IPS-18a (cell line): ENCODE measurements around the gene TDRD10.

ENCODE experiments used
- H3K27ac ChIP-seq: one replicate; pipeline ENCODE4 v1.5.1; 2013; ENCODE audit warnings: low read length
- H3K27me3 ChIP-seq: one replicate; pipeline ENCODE4 v1.6.1; 2013; ENCODE audit warnings: mild to moderate bottlenecking, low read length; ENCODE audit not compliant: control insufficient read depth, insufficient read depth
- H3K36me3 ChIP-seq: one replicate; pipeline ENCODE4 v1.6.1; 2013; ENCODE audit warnings: low read depth, low read length; ENCODE audit not compliant: control insufficient read depth
- H3K4me1 ChIP-seq: one replicate; pipeline ENCODE4 v1.6.1; 2013; ENCODE audit warnings: low read depth, low read length; ENCODE audit not compliant: control insufficient read depth
- H3K4me3 ChIP-seq: one replicate; pipeline ENCODE4 v1.5.1; 2013; ENCODE audit warnings: low read length
- H3K9ac ChIP-seq: one replicate; pipeline ENCODE4 v1.6.1; 2013; ENCODE audit warnings: mild to moderate bottlenecking, low read length, moderate library complexity
- H3K9me3 ChIP-seq: one replicate; pipeline ENCODE4 v1.6.1; 2013; ENCODE audit warnings: low read depth, low read length; ENCODE audit not compliant: control insufficient read depth

TDRD10 gene

DNA sequence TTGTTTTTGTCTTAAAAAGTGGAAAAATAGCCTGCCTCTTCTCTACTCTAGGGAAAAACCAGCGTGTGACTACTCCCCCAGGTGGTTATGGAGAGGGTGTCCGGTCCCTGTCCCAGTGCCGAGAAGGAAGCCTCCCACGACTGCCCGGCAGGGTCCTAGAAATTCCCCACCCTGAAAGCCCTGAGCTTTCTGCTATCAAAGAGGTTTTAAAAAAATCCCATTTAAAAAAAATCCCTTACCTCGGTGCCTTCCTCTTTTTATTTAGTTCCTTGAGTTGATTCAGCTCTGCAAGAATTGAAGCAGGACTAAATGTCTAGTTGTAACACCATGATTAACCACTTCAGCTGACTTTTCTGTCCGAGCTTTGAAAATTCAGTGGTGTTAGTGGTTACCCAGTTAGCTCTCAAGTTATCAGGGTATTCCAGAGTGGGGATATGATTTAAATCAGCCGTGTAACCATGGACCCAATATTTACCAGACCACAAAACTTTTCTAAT, 35.0 kb upstream of the TDRD10 start:
- no peaks in the 10 kb centered on the region for H3K9me3 ChIP-seq
- no peaks in the 10 kb centered on the region for H3K36me3 ChIP-seq
- no peak overlapping the region for H3K27ac ChIP-seq
- peaks cover 9% of the 10 kb centered on the region for H3K4me1 ChIP-seq
- no peak overlapping the region for H3K9ac ChIP-seq
- no peaks in the 10 kb centered on the region for H3K27me3 ChIP-seq
- no peak overlapping the region for H3K4me3 ChIP-seq

DNA sequence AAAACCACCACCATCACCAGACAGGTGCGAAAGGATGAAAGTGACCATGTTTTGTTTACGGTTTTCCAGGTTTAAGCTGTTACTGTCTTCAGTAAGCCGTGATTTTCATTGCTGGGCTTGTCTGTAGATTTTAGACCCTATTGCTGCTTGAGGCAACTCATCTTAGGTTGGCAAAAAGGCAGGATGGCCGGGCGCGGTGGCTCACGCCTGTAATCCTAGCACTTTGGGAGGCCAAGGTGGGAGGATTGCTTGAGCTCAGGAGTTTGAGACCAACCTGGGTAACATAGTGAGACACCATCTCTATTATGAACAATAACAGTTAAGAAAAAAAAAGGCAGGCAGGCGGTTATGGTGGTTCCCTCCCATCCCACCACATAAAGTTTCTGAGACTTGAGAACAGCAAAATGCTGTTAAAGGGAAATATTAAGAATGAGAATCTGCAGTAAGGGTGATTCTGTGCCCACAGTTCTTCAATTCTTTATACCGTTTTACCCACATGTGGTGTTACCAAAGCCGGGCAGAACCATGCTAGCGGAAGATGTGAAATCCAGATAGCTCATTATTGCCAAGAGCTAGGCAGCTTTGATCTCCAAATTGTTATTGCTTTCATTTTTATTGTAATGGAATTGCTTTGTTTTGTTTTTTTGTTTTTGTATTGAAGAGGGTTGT, 34.5 kb upstream of the TDRD10 start:
- H3K36me3 ChIP-seq = no peaks in the 10 kb centered on the region
- H3K4me1 ChIP-seq = peaks cover 9% of the 10 kb centered on the region
- H3K9ac ChIP-seq = no peak overlapping the region
- H3K27me3 ChIP-seq = no peaks in the 10 kb centered on the region
- H3K9me3 ChIP-seq = no peaks in the 10 kb centered on the region
- no peak overlapping the region for H3K27ac ChIP-seq
- H3K4me3 ChIP-seq = no peak overlapping the region

DNA sequence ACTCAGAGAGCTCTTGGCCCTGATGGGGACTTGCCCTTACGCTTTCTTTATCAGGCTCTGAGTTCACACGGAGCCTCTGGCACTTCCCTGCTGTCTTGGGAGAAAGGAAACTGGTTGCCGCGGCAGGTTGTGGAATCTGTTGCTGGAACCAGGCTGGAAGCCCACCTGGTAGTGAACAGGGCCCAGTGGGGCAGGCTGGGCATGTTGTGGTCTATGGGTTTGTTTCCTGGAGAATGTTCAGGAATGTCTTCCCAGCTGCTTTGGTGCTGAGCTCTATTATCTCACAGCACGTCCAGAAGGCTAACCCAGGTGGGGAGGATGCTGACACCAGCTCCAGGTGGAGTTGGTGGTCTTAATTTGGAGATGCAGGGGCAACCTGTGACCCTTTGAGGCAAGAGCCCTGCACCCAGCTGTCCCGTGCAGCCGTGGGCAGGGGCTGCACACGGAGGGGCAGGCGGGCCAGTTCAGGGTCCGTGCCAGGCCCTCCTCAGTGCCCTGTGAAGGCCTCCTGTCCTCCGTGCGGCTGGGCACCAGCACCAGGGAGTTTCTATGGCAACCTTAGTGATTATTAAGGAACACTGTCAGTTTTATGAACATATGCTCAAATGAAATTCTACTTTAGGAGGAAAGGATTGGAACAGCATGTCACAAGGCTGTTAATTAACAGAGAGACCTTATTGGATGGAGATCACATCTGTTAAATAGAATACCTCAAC, 33.3 kb upstream of the TDRD10 start:
- Histone ChIP-seq H3K4me3 (no peak overlapping the region), H3K27ac (no peak overlapping the region), H3K27me3 (no peaks in the 10 kb centered on the region), H3K4me1 (peaks cover 4% of the 10 kb centered on the region), H3K9ac (no peak overlapping the region), H3K9me3 (no peaks in the 10 kb centered on the region), H3K36me3 (no peaks in the 10 kb centered on the region)

DNA sequence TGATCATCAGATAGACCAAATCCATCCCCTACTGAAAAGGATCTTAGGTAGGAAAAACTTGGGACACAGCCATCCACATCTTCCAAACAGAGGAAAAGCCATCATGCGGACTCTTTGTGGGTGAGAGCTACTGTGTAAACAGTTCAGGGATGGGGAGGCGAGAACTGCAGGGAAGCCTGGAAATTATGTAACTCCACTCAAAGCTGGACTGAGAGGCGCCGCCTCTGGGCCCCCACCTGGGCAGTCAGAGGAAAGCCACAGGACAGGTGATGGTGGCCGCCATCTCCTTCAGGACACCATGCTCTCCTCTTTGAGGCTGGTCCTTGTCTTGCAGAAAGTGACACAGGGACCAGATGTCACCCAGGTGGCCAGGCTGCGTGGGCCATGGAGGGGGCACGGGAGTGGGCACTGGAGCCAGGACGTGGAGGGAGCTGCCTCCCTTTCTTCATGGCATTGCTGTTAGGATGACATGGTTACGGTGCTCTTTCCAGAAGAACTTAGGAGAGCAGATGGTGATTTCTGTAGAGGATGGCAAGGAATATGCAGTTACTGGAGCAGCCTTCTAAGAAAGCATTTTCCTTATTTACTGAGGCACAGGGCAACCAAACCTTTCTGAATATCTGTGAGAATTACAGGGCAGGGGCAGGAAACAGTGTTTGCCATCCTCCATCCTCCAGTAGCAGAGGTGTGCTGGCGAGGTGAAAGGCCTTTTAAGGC, 32.0 kb upstream of the TDRD10 start:
- Histone ChIP-seq H3K36me3 (no peaks in the 10 kb centered on the region), H3K9me3 (no peaks in the 10 kb centered on the region), H3K27ac (no peak overlapping the region), H3K4me3 (no peak overlapping the region), H3K27me3 (no peaks in the 10 kb centered on the region), H3K4me1 (peaks cover 4% of the 10 kb centered on the region), H3K9ac (no peak overlapping the region)

- H3K27me3 ChIP-seq = no peaks in the 10 kb centered on the region
- H3K27ac ChIP-seq = no peak overlapping the region
- H3K36me3 ChIP-seq = no peaks in the 10 kb centered on the region
- peaks cover 1% of the 10 kb centered on the region for H3K4me1 ChIP-seq
- H3K4me3 ChIP-seq = no peak overlapping the region
- H3K9me3 ChIP-seq = no peaks in the 10 kb centered on the region
- no peak overlapping the region for H3K9ac ChIP-seq
Measured at GRCh38 chr1:154471304-154471703, 30.7 kb upstream of the TDRD10 start.

GRCh38 chr1:154474802-154475201, 27.2 kb upstream of the TDRD10 start:
- Histone ChIP-seq H3K27me3 (no peaks in the 10 kb centered on the region), H3K36me3 (no peaks in the 10 kb centered on the region), H3K4me1 (no peaks in the 10 kb centered on the region), H3K4me3 (no peak overlapping the region), H3K27ac (no peak overlapping the region), H3K9ac (no peak overlapping the region), H3K9me3 (no peaks in the 10 kb centered on the region)

GRCh38 chr1:154476791-154477190, 25.2 kb upstream of the TDRD10 start:
- Histone ChIP-seq H3K27ac (no peak overlapping the region), H3K4me3 (no peak overlapping the region), H3K4me1 (no peaks in the 10 kb centered on the region), H3K36me3 (no peaks in the 10 kb centered on the region), H3K27me3 (no peaks in the 10 kb centered on the region), H3K9ac (no peak overlapping the region), H3K9me3 (no peaks in the 10 kb centered on the region)

DNA sequence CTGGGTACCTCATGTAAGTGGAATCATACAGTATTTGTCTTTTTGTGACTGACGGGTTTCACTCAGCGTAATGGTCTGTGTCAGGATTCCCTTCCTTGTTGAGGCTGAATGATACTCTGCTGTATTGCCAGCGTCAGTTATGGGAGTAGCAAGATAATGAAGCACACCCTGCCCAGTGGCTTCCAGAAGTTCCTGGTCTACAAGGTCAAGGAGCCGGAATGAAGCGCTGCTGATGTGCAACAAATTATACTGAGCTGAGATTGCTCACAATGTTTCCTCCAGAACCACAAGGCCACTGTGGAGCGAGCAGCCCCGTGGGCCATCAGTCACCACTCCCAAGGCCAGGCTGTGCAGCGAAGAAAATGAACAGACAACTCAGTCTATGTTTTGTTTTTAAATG, 24.0 kb upstream of the TDRD10 start:
- Histone ChIP-seq H3K4me3 (no peak overlapping the region), H3K27me3 (no peaks in the 10 kb centered on the region), H3K4me1 (no peaks in the 10 kb centered on the region), H3K9me3 (no peaks in the 10 kb centered on the region), H3K9ac (no peak overlapping the region), H3K36me3 (no peaks in the 10 kb centered on the region), H3K27ac (no peak overlapping the region)

DNA sequence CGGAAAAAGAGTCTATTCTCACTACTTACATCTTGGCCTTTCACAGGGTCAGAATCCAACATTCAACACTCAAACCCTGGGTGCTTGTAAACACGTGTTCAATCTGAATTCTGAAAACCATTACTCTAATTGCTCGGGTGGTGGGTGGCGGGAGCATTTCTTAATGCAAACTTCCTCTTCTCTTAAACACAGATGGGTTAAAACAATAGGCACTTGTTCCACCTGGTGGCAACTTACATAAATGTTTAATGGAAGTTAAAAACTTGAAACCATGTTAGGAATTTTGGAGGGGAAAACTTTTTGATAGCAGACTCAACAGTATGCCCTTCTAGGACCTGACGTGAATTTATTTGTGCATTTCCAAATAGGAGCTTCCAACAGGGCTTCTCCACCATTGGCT, 23.4 kb upstream of the TDRD10 start:
- H3K9ac ChIP-seq = no peak overlapping the region
- no peak overlapping the region for H3K4me3 ChIP-seq
- no peaks in the 10 kb centered on the region for H3K36me3 ChIP-seq
- H3K9me3 ChIP-seq = no peaks in the 10 kb centered on the region
- H3K27ac ChIP-seq = no peak overlapping the region
- no peaks in the 10 kb centered on the region for H3K4me1 ChIP-seq
- H3K27me3 ChIP-seq = no peaks in the 10 kb centered on the region

GRCh38 chr1:154479764-154480421, 22.1 kb upstream of the TDRD10 start:
- no peak overlapping the region for H3K9ac ChIP-seq
- no peak overlapping the region for H3K4me3 ChIP-seq
- no peaks in the 10 kb centered on the region for H3K27me3 ChIP-seq
- no peaks in the 10 kb centered on the region for H3K9me3 ChIP-seq
- H3K36me3 ChIP-seq = no peaks in the 10 kb centered on the region
- H3K27ac ChIP-seq = no peak overlapping the region
- H3K4me1 ChIP-seq = no peaks in the 10 kb centered on the region

DNA sequence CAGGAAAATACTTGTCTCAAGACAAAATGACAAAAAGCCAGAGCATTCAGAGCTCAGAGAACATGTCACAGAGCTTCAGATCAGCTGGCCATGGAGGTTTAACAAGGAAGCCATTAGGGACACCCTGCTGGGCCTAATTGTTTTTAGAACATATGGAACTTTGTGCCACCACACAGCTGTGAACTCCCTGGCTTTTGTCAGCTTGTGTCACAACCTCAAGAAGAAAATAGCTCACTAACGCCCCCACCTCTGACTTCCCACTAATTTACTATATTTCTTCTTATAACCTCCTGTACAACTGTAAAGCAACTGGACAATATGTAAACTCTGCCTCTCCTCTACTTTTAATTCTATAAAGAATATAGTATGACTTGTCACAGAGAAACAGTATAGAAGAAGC, 21.0 kb upstream of the TDRD10 start:
- H3K27ac ChIP-seq = no peak overlapping the region
- H3K9me3 ChIP-seq = no peaks in the 10 kb centered on the region
- no peaks in the 10 kb centered on the region for H3K36me3 ChIP-seq
- H3K4me3 ChIP-seq = no peak overlapping the region
- H3K9ac ChIP-seq = no peak overlapping the region
- H3K27me3 ChIP-seq = no peaks in the 10 kb centered on the region
- H3K4me1 ChIP-seq = no peaks in the 10 kb centered on the region
